GM18870 (cell line): ENCODE measurements around the gene PDXK.
A peak's percentile ranks its signal among the peaks of the same experiment; 100 is the strongest.

Experiments used
- ATAC-seq: cut with Tn5 transposase; IDR thresholded peaks from one replicate; pipeline ENCODE4 v1.9.1; 2021; ENCODE audit warnings: moderate library complexity; ENCODE audit not compliant: unreplicated experiment

PDXK gene

GRCh38 chr21:43721939-43722338 is 3.0 kb downstream of the PDXK start:
- no peak for ATAC-seq

- ATAC-seq: no peak
These were observed 4.7 kb downstream of the PDXK start for GRCh38 chr21:43723648-43724047.

- no peak for ATAC-seq
These were observed 8.0 kb downstream of the PDXK start for GRCh38 chr21:43726686-43727518.

GRCh38 chr21:43727519-43728153 is 8.7 kb downstream of the PDXK start:
- no peak for ATAC-seq

- no peak for ATAC-seq
These were observed 9.2 kb downstream of the PDXK start for GRCh38 chr21:43728154-43728466.

- ATAC-seq: peak; percentile 47
These were observed 9.8 kb downstream of the PDXK start for GRCh38 chr21:43728467-43729390.

GRCh38 chr21:43731476-43731875 is 12.5 kb downstream of the PDXK start:
- ATAC-seq: no peak

- no peak for ATAC-seq
These were observed 13.2 kb downstream of the PDXK start for GRCh38 chr21:43731891-43732711.

- ATAC-seq: no peak
These were observed 14.1 kb downstream of the PDXK start for GRCh38 chr21:43733060-43733459.

GRCh38 chr21:43733529-43734071 is 14.7 kb downstream of the PDXK start:
- ATAC-seq: no peak

- ATAC-seq: no peak
These were observed 15.4 kb downstream of the PDXK start for GRCh38 chr21:43734131-43734927.

- no peak for ATAC-seq
These were observed 15.9 kb downstream of the PDXK start for GRCh38 chr21:43734928-43735229.

- no peak for ATAC-seq
These were observed 16.5 kb downstream of the PDXK start for GRCh38 chr21:43735236-43736091.

GRCh38 chr21:43736224-43736883 is 17.4 kb downstream of the PDXK start:
- no peak for ATAC-seq

- ATAC-seq: no peak
These were observed 18.4 kb downstream of the PDXK start for GRCh38 chr21:43737158-43737950.

GRCh38 chr21:43739621-43740435 is 20.9 kb downstream of the PDXK start:
- ATAC-seq: no peak
